Neural crest cell (in vitro differentiated cells): ENCODE data around the gene ITGA3. TPM values are rescaled to one million over a fixed set of nuclear protein-coding genes. Genes with fewer than 3 reads are reported as not detected.
A peak's percentile ranks its signal among the peaks of the same experiment; 100 is the strongest.

Experiments
- DNase-seq: peaks from one replicate; pipeline ENCODE4 v3.0.0; 2021; ENCODE audit warnings: low read depth, mixed read lengths, low spot score
- H3K27ac Mint-ChIP-seq: one replicate; pipeline ENCODE4 v1.8.0; 2021; ENCODE audit warnings: mild to moderate bottlenecking, mixed read lengths; ENCODE audit not compliant: unreplicated experiment
- H3K27me3 Mint-ChIP-seq: 2 replicates; pipeline ENCODE4 v1.8.0; 2021; ENCODE audit warnings: low read depth, mild to moderate bottlenecking, mixed read lengths
- H3K36me3 Mint-ChIP-seq: 2 replicates; pipeline ENCODE4 v1.8.0; 2021; ENCODE audit warnings: low read depth, mild to moderate bottlenecking, mixed read lengths
- H3K4me1 Mint-ChIP-seq: 2 replicates; pipeline ENCODE4 v1.8.0; 2021; ENCODE audit warnings: mixed read lengths
- H3K4me3 Mint-ChIP-seq: one replicate; pipeline ENCODE4 v1.8.0; 2021; ENCODE audit warnings: mild to moderate bottlenecking, mixed read lengths
- H3K9me3 Mint-ChIP-seq: 2 replicates; pipeline ENCODE4 v1.8.0; 2021; ENCODE audit warnings: mixed read lengths
- total RNA-seq: library from RNA; stranded (reverse); gene quantifications from 2 replicates; pipeline ENCODE4 v1.2.1, GENCODE V29; 2021
- TF ChIP-seq, protein P1 (sequence below): fragments of 200-600 bp; sonication (generic); conservative IDR thresholded peaks from 2 replicates; pipeline ENCODE4 v1.5.0; 2021; ENCODE audit warnings: antibody characterized with exemption, mild to moderate bottlenecking

Gene ITGA3
- total RNA-seq, 1 donor from 2014 or later = 4.8 TPM

GRCh38 chr17:50050431-50051032, 5.4 kb upstream of the ITGA3 start:
- no peak for DNase-seq

DNA sequence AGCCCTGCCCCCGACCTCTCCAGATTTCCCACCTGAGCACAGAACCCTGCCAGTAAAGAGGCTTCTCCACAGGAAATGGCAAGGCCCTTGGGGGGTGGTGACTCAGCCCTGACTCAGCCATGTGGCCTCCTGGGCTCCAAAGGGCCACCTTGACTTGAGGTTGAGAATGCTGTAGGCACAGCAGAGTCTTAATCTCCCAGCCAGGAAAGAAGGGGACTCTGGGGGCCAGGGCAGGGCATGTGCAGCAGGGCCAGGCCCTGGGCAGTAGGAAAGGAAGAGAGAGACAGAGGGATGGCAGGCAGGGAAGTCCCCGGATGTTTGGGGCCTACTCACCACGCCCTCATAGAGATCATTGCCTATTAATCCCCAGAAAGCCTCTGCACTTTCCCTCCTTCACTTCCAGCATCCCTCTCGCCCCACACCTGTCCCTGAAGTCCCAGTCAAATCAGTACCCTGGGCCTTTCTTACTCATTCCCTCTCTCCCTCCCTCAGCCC, 4.8 kb upstream of the ITGA3 start:
- peaks cover 31% of the 10 kb centered on the region for H3K27me3 Mint-ChIP-seq
- peak overlapping the region; percentile 41 for H3K4me3 Mint-ChIP-seq
- TF ChIP-seq, protein P1, sequence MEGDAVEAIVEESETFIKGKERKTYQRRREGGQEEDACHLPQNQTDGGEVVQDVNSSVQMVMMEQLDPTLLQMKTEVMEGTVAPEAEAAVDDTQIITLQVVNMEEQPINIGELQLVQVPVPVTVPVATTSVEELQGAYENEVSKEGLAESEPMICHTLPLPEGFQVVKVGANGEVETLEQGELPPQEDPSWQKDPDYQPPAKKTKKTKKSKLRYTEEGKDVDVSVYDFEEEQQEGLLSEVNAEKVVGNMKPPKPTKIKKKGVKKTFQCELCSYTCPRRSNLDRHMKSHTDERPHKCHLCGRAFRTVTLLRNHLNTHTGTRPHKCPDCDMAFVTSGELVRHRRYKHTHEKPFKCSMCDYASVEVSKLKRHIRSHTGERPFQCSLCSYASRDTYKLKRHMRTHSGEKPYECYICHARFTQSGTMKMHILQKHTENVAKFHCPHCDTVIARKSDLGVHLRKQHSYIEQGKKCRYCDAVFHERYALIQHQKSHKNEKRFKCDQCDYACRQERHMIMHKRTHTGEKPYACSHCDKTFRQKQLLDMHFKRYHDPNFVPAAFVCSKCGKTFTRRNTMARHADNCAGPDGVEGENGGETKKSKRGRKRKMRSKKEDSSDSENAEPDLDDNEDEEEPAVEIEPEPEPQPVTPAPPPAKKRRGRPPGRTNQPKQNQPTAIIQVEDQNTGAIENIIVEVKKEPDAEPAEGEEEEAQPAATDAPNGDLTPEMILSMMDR = no peak
- no peaks in the 10 kb centered on the region for H3K36me3 Mint-ChIP-seq
- peaks cover 54% of the 10 kb centered on the region for H3K4me1 Mint-ChIP-seq
- H3K27ac Mint-ChIP-seq = peak overlapping the region; percentile 3
- no peak for DNase-seq
- H3K9me3 Mint-ChIP-seq = no peaks in the 10 kb centered on the region

More at GRCh38 chr17:50050431-50051032, 5.4 kb upstream of the ITGA3 start:
- H3K36me3 Mint-ChIP-seq = no peaks in the 10 kb centered on the region
- H3K27ac Mint-ChIP-seq = no peak overlapping the region
- H3K4me1 Mint-ChIP-seq = peaks cover 52% of the 10 kb centered on the region
- peaks cover 28% of the 10 kb centered on the region for H3K27me3 Mint-ChIP-seq
- H3K4me3 Mint-ChIP-seq = no peak overlapping the region
- no peaks in the 10 kb centered on the region for H3K9me3 Mint-ChIP-seq
- TF ChIP-seq, protein P1 = no peak

GRCh38 chr17:50051606-50052005, 4.3 kb upstream of the ITGA3 start:
- Mint-ChIP-seq H3K27me3 (peaks cover 34% of the 10 kb centered on the region), H3K9me3 (no peaks in the 10 kb centered on the region), H3K4me1 (peaks cover 56% of the 10 kb centered on the region), H3K27ac (peak overlapping the region; percentile 3), H3K4me3 (peak overlapping the region; percentile 32), H3K36me3 (no peaks in the 10 kb centered on the region)
- DNase-seq = no peak
- TF ChIP-seq, protein P1 = no peak

GRCh38 chr17:50052241-50052796, 3.6 kb upstream of the ITGA3 start:
- H3K27me3 Mint-ChIP-seq = peaks cover 41% of the 10 kb centered on the region
- no peaks in the 10 kb centered on the region for H3K36me3 Mint-ChIP-seq
- no peaks in the 10 kb centered on the region for H3K9me3 Mint-ChIP-seq
- no peak for DNase-seq
- peaks cover 57% of the 10 kb centered on the region for H3K4me1 Mint-ChIP-seq
- no peak overlapping the region for H3K27ac Mint-ChIP-seq
- H3K4me3 Mint-ChIP-seq = peak overlapping the region; percentile 32
- TF ChIP-seq, protein P1 = no peak

DNA sequence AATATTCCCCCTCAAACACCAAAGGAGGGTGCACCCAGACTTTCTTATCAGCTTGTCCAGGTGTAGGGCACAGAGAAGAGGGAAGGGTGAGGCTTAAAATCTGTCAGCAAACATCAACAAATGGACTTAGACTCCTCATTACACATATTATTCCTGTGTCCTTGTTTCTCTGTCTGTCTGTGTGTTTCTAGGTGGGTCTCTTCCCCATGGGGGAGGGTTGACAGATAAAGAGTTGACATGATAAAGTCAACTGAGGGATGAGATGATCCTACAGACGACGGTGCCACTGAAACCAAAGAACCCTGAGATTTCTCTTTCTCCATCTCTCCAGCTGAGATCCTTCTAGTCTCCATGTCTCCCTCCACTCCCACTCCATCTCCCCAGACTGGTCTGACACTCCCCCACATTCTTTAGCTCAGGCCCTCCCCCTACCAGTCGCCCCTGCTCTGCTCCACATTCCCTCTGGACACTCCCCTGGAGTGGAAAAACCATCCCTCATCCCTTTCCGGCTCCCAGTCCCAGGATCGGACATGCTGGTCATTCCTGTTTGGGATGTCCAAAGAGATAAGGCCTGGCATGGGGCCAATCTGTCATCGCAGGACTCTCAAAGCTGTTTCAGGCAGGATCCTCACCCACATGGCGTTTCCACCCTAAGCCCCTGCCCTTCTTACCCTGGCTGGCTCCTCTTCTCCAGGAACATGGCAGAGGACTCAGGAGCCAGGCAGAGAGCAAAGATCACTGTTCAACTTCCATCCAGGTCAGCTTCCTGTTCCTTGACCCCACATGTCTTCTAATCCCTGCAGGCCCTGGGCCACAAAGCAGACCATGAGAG, 2.9 kb upstream of the ITGA3 start:
- peaks cover 54% of the 10 kb centered on the region for H3K4me1 Mint-ChIP-seq
- no peak for DNase-seq
- peak overlapping the region; percentile 57 for H3K27ac Mint-ChIP-seq
- peak overlapping the region; percentile 63 for H3K4me3 Mint-ChIP-seq
- H3K9me3 Mint-ChIP-seq = no peaks in the 10 kb centered on the region
- peaks cover 48% of the 10 kb centered on the region for H3K27me3 Mint-ChIP-seq
- no peaks in the 10 kb centered on the region for H3K36me3 Mint-ChIP-seq
- TF ChIP-seq, protein P1 = no peak
